HepG2 (cell line): Measurements from ENCODE around the gene NOXO1. TPM values are rescaled to one million over a fixed set of nuclear protein-coding genes. Genes with fewer than 3 reads are reported as not detected.

Experiments
- ATAC-seq: fragments of 200-7000 bp; cut with Tn5 transposase; 3 replicates; pipeline ENCODE4 v1.9.1; 2020; ENCODE audit warnings: mild to moderate bottlenecking, moderate library complexity
- BruUV-seq: library from RNA; stranded (reverse); fragments of 400-500 nt; replicated peaks from 2 replicates; lab custom pipeline; 2021; lab: Mats Ljungman, UMichigan
- CTCF ChIA-PET: fragments of 300-600 bp; formaldehyde crosslinking; extraction: SDS; loops from one replicate; lab custom pipeline; 2021; ENCODE audit warnings: low total read pairs, inconsistent platforms, low intra/inter-chr PET ratio; lab: Yijun Ruan, JAX
- POLR2A ChIA-PET: fragments of 350-600 bp; sonication (Branson Sonifier 250); formaldehyde crosslinking; loops from one replicate; lab custom pipeline; 2020; ENCODE audit warnings: antibody characterized with exemption, inconsistent platforms; lab: Yijun Ruan, JAX
- DNase-seq: peaks from one replicate; pipeline ENCODE4 v3.0.0-alpha.2; 2015; ENCODE audit warnings: low spot score
- FAIRE-seq: peaks from 3 replicates; lab custom pipeline; 2011; peaks lifted over from hg19 to GRCh38; lab: Jason Lieb, UNC
- H2AFZ ChIP-seq: one replicate; pipeline ENCODE4 v1.6.1; 2011; ENCODE audit warnings: low read length, inconsistent platforms
- H3K27ac ChIP-seq: fragments of 300-600 bp; 3 replicates; pipeline ENCODE4 v1.8.0; 2011; ENCODE audit warnings: mixed run types, mild to moderate bottlenecking, mixed read lengths, low read length, inconsistent platforms; ENCODE audit not compliant: insufficient read depth; ENCODE audit errors: extremely low read length
- H3K27me3 ChIP-seq, 2 experiments: fragments of 200-600 bp in 1 of 2; 2 replicates in 1 of 2; 3 replicates in 1 of 2; pipeline versions ENCODE4 v1.6.0 to v1.8.0; 2011; ENCODE audit warnings: low read length in 2 of 2, mild to moderate bottlenecking in 2 of 2, moderate library complexity in 2 of 2, inconsistent platforms in 1 of 2; ENCODE audit not compliant: insufficient read depth in 2 of 2, control insufficient read depth in 1 of 2
- H3K36me3 ChIP-seq, 2 experiments: fragments of 200-600 bp in 1 of 2; replicated peaks in 1 of 2; 2 replicates in 1 of 2; 3 replicates in 1 of 2; pipeline versions ENCODE4 v1.5.1 to v1.8.0; 2011; ENCODE audit warnings: low read length in 2 of 2, inconsistent platforms in 1 of 2; ENCODE audit not compliant: insufficient read depth in 2 of 2, control insufficient read depth in 1 of 2
- H3K4me1 ChIP-seq: 2 replicates; pipeline ENCODE4 v1.5.1; 2012; ENCODE audit warnings: low read length, inconsistent platforms; ENCODE audit not compliant: insufficient read depth
- H3K4me2 ChIP-seq: 2 replicates; pipeline ENCODE4 v1.6.0; 2011; ENCODE audit warnings: low read depth, low read length, inconsistent platforms
- H3K4me3 ChIP-seq, 3 experiments: fragments of 200-600 bp in 1 of 3; sonication (generic), shearing (Covaris generic) in 1 of 3; replicated peaks in 1 of 3; 2 replicates each; pipeline ENCODE4 v1.5.1; 2011 to 2016; ENCODE audit warnings: low read length in 3 of 3, inconsistent platforms in 2 of 3, low read depth in 2 of 3, mild to moderate bottlenecking in 2 of 3, control low read depth in 1 of 3, mixed read lengths in 1 of 3; ENCODE audit not compliant: insufficient read depth in 1 of 3
- H3K79me2 ChIP-seq: one replicate; pipeline ENCODE4 v1.6.1; 2011; ENCODE audit warnings: low read length, inconsistent platforms; ENCODE audit not compliant: insufficient read depth
- H3K9ac ChIP-seq: 2 replicates; pipeline ENCODE4 v1.6.0; 2011; ENCODE audit warnings: mild to moderate bottlenecking, low read depth, low read length, inconsistent platforms; ENCODE audit not compliant: insufficient read depth
- H3K9me3 ChIP-seq: 2 replicates; pipeline ENCODE4 v1.5.1; 2012; ENCODE audit warnings: mild to moderate bottlenecking, low read length
- H4K20me1 ChIP-seq: 2 replicates; pipeline ENCODE4 v1.6.0; 2011; ENCODE audit warnings: inconsistent platforms, mild to moderate bottlenecking, low read length, moderate library complexity; ENCODE audit not compliant: insufficient read depth
- FOSL1 ChIP-seq: sonication (generic); formaldehyde crosslinking; IDR thresholded peaks from 2 replicates; pipeline ENCODE4 v1.9.0; 2021; ENCODE audit warnings: missing genetic modification reagents, borderline replicate concordance
- HES4 ChIP-seq: sonication (generic); formaldehyde crosslinking; IDR thresholded peaks from 2 replicates; pipeline ENCODE4 v1.9.0; 2021; ENCODE audit warnings: mild to moderate bottlenecking, missing genetic modification reagents, borderline replicate concordance
- HNF1B ChIP-seq: sonication (generic); formaldehyde crosslinking; IDR thresholded peaks from 2 replicates; pipeline ENCODE4 v1.5.1; 2020; ENCODE audit warnings: mild to moderate bottlenecking, moderate library complexity, missing genetic modification reagents
- JDP2 ChIP-seq: sonication (generic); formaldehyde crosslinking; IDR thresholded peaks from 2 replicates; pipeline ENCODE4 v1.8.1; 2022; ENCODE audit warnings: missing genetic modification reagents, borderline replicate concordance
- MIER2 ChIP-seq: IDR thresholded peaks from 2 replicates; pipeline ENCODE4 v1.6.1; 2016; ENCODE audit warnings: missing biosample characterization, missing genetic modification reagents
- PCBP1 ChIP-seq: fragments of 200-400 bp; formaldehyde crosslinking; IDR thresholded peaks from 2 replicates; pipeline ENCODE4 v1.6.1; 2017; ENCODE audit warnings: mild to moderate bottlenecking, low read depth, low read length, borderline replicate concordance
- PLSCR1 ChIP-seq: sonication (generic); formaldehyde crosslinking; IDR thresholded peaks from 2 replicates; pipeline ENCODE4 v1.5.0; 2020; ENCODE audit warnings: missing genetic modification reagents, mild to moderate bottlenecking, borderline replicate concordance
- RELA ChIP-seq: sonication (generic); formaldehyde crosslinking; IDR thresholded peaks from 2 replicates; pipeline ENCODE4 v1.4.0; 2020; ENCODE audit warnings: missing genetic modification reagents
- SP4 ChIP-seq: sonication (generic); formaldehyde crosslinking; IDR thresholded peaks from 2 replicates; pipeline ENCODE4 v1.8.1; 2023; ENCODE audit warnings: mild to moderate bottlenecking, missing genetic modification reagents
- TBP ChIP-seq: sonication (generic); formaldehyde crosslinking; IDR thresholded peaks from 2 replicates; pipeline ENCODE4 v1.5.0; 2020; ENCODE audit warnings: missing genetic modification reagents
- TEAD3 ChIP-seq: optimal IDR thresholded peaks from 2 replicates; pipeline ENCODE3; 2016; ENCODE audit warnings: borderline replicate concordance
- ZNF205 ChIP-seq: IDR thresholded peaks from 2 replicates; pipeline ENCODE4 v1.6.1; 2018; ENCODE audit warnings: missing biosample characterization, missing genetic modification reagents
- ZNF644 ChIP-seq: IDR thresholded peaks from 2 replicates; pipeline ENCODE4 v1.6.1; 2016; ENCODE audit warnings: low read depth
- ZNF746 ChIP-seq: sonication (generic); formaldehyde crosslinking; IDR thresholded peaks from 2 replicates; pipeline ENCODE4 v1.8.0; 2022; ENCODE audit warnings: mild to moderate bottlenecking, missing genetic modification reagents
- ZNF883 ChIP-seq: sonication (generic); formaldehyde crosslinking; IDR thresholded peaks from 2 replicates; pipeline ENCODE4 v1.5.1; 2020; ENCODE audit warnings: mild to moderate bottlenecking, missing genetic modification reagents; ENCODE audit errors: not compliant biosample characterization
- WGBS: methylation state at CpG from one replicate; pipeline ENCODE4 v1.1.6; 2017; ENCODE audit warnings: low lambda C conversion rate; 5-methylcytosine and 5-hydroxymethylcytosine counted together
- in situ Hi-C: cut with HindIII; loops from 2 replicates; pipeline ENCODE4 v1.10.0; 2017; ENCODE audit warnings: low pct_unique_long_range_greater_than_20kb; ENCODE audit not compliant: extremely low pct_ligation_motif_present
- intact Hi-C: fragments of 100-400 bp; cut with micrococcal nuclease; formaldehyde crosslinking; loops from one replicate; pipeline ENCODE4 v1.10.0; 2022; ENCODE audit not compliant: unreplicated experiment
- polyA plus RNA-seq, 8 experiments: library from polyadenylated mRNA; depleted of rRNA in 3 of 8; stranded (reverse) in 7 of 8; unstranded in 1 of 8; fragments of >200 nt; fragmentation: Illumina TruSeq in 4 of 8; extraction: Trizol in 4 of 8; gene quantifications; 2 replicates each; pipeline versions ENCODE4 v1.2.1 to v1.2.3, GENCODE V29; 2011 to 2016; ENCODE audit warnings: low read depth in 4 of 8, missing spikeins in 1 of 8, mixed read lengths in 1 of 8; ENCODE audit not compliant: insufficient read depth in 1 of 8
- total RNA-seq, 5 experiments: library from RNA; depleted of rRNA; stranded (reverse); fragments of >200 nt; fragmentation: Illumina TruSeq; extraction: Trizol; gene quantifications; 2 replicates each; pipeline ENCODE4 v1.2.3, GENCODE V29; 2016; ENCODE audit warnings: low read depth in 1 of 5
- TF ChIP-seq, protein P1 (sequence below), 2 experiments: sonication (generic) in 1 of 2; formaldehyde crosslinking in 1 of 2; IDR thresholded peaks; 2 replicates each; pipeline versions ENCODE4 v1.5.1 to v1.6.1; 2011 to 2020; ENCODE audit warnings: borderline replicate concordance in 1 of 2, low read depth in 1 of 2, low read length in 1 of 2, mild to moderate bottlenecking in 1 of 2, missing genetic modification reagents in 1 of 2, moderate library complexity in 1 of 2
- TF ChIP-seq, protein P2 (sequence below): sonication (generic); formaldehyde crosslinking; IDR thresholded peaks from 2 replicates; pipeline ENCODE4 v1.4.0; 2020; ENCODE audit warnings: missing genetic modification reagents
- TF ChIP-seq, protein P3 (sequence below): IDR thresholded peaks from 2 replicates; pipeline ENCODE4 v1.6.1; 2016; ENCODE audit warnings: mild to moderate bottlenecking, missing biosample characterization, missing genetic modification reagents

The NOXO1 gene
- total and polyA plus RNA-seq, 2 of the 13 experiments (the other 11 are each of a cell fraction or from before 2014, with no cell fraction given) = 0.69 to 1.4 TPM

DNA sequence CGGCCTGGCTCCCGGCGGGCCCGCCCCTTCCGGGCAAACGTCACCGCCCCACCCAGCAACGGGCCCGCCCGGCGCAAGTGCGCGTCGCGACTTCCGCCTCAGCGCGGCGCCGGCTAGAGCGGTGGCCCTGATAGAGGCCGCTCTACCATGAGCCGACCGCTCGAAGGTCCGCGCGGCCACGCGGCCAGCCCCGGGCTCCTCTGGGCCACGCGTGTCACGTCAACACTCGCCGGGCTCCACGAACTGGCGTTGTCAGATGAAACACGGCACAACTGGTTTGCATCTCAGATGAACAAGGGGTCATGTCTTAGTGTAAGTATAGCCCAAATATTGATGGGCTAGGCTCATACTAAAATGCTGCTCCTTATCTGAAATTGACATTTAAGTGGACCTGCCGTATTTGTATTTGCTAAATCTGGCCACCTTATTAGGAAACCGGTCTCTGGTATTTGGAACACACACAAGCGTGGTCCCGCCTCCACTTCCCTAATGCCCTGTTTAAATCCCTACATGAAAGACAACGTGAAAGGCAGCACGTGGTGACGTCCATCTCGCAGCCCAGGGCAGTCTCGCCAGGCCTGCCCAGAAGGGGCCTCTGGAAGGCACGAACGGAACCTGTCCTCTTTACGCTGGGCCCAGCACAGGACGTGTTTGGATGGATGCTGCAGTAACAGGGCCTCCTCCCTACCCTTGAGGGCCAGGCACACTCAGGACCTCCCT, 28.7 kb upstream of the NOXO1 start, which contains the start of gene ZNF598:
ZNF598 (minus strand) TSS at position 31 of the 720 bp plus-strand sequence.
- intact Hi-C loops (no loop called here), in situ Hi-C loops (no loop called here)
- ATAC-seq (peak; percentile 89), DNase-seq (peak; percentile 73), FAIRE-seq (peak; percentile 62)
- H3K79me2 ChIP-seq = peaks cover 48% of the 10 kb centered on the region
- H3K4me1 ChIP-seq = peaks cover 68% of the 10 kb centered on the region
- BruUV-seq = TSS peak; percentile 98
- no peaks in the 10 kb centered on the region for H3K9me3 ChIP-seq
- no peaks in the 10 kb centered on the region for H3K27me3 ChIP-seq
- H3K4me2 ChIP-seq = peak within 1 kb of the TSS; percentile 99
- ChIA-PET CTCF (no interaction called here), POLR2A (no interaction called here)
- H4K20me1 ChIP-seq = peaks cover 13% of the 10 kb centered on the region; the same call in 1 of the 2 replicates
- H3K9ac ChIP-seq = peak within 1 kb of the TSS; percentile 93
- H3K36me3 ChIP-seq = no peaks in the 10 kb centered on the region; a peak in 1 of 5 replicates
- under 1% methylated on average over 12 of the region's 52 CpGs for WGBS
- peak within 1 kb of the TSS; percentile 76 to 82 (median 81) for H3K4me3 ChIP-seq
- peak within 1 kb of the TSS; percentile 79 for H3K27ac ChIP-seq
- H2AFZ ChIP-seq = no peak within 1 kb of the TSS
- TF ChIP-seq RELA (CRISPR knock-in tag) (no peak), MIER2 (CRISPR knock-in tag) (no peak), ZNF205 (CRISPR knock-in tag) (peak; percentile 43; the same call in 1 of the 2 replicates), PCBP1 (no peak), ZNF644 (CRISPR knock-in tag) (no peak), PLSCR1 (CRISPR knock-in tag) (no peak), SP4 (peak; percentile 68; the same call in 1 of the 2 replicates), ZNF883 (CRISPR knock-in tag) (peak; percentile 78), HES4 (no peak; the same call in 1 of the 2 replicates), TEAD3 (CRISPR knock-in tag) (no peak), ZNF746 (CRISPR knock-in tag) (0 out of 2 replicates have a peak, but pooled peaks have one; percentile 43), HNF1B (CRISPR knock-in tag) (no peak), FOSL1 (no peak), TBP (no peak), JDP2 (CRISPR knock-in tag) (no peak)
- TF ChIP-seq, protein P1, sequence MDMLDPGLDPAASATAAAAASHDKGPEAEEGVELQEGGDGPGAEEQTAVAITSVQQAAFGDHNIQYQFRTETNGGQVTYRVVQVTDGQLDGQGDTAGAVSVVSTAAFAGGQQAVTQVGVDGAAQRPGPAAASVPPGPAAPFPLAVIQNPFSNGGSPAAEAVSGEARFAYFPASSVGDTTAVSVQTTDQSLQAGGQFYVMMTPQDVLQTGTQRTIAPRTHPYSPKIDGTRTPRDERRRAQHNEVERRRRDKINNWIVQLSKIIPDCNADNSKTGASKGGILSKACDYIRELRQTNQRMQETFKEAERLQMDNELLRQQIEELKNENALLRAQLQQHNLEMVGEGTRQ (IDR thresholded peaks at IDR 0.05; ENCODE audit: low read depth, low read length) = no peak
- TF ChIP-seq, protein P1 (CRISPR knock-in tag; IDR thresholded peaks at IDR 0.05; ENCODE audit: borderline replicate concordance) = no peak
- TF ChIP-seq, protein P2, sequence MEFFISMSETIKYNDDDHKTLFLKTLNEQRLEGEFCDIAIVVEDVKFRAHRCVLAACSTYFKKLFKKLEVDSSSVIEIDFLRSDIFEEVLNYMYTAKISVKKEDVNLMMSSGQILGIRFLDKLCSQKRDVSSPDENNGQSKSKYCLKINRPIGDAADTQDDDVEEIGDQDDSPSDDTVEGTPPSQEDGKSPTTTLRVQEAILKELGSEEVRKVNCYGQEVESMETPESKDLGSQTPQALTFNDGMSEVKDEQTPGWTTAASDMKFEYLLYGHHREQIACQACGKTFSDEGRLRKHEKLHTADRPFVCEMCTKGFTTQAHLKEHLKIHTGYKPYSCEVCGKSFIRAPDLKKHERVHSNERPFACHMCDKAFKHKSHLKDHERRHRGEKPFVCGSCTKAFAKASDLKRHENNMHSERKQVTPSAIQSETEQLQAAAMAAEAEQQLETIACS (CRISPR knock-in tag) = peak; percentile 58; the same call in 1 of the 2 replicates
- TF ChIP-seq, protein P3, sequence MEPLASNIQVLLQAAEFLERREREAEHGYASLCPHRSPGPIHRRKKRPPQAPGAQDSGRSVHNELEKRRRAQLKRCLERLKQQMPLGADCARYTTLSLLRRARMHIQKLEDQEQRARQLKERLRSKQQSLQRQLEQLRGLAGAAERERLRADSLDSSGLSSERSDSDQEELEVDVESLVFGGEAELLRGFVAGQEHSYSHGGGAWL = peak; percentile 80; the same call in 1 of the 2 replicates
